Uterus (tissue), 4 donors: ENCODE data around the gene ALX1. TPM values are rescaled to one million over a fixed set of nuclear protein-coding genes. Genes with fewer than 3 reads are reported as not detected.
A peak's percentile ranks its signal among the peaks of the same experiment; 100 is the strongest.

Experiments
- DNase-seq, 2 donors: peaks; one replicate each; pipeline ENCODE4 v3.0.0-alpha.2; 2019 to 2020
- H3K27ac ChIP-seq, 2 donors: fragments of 200-600 bp; sonication (generic); 1 replicate in 1 of 2; 2 replicates in 1 of 2; pipeline ENCODE4 v1.5.1; 2016 to 2018
- H3K27me3 ChIP-seq, 2 donors: fragments of 200-600 bp; sonication (generic); one replicate each; pipeline ENCODE4 v1.5.1; 2018 to 2019; ENCODE audit warnings: control low read depth in 1 of 2
- H3K36me3 ChIP-seq, 2 donors: fragments of 200-600 bp; sonication (generic); one replicate each; pipeline ENCODE4 v1.5.1; 2019; ENCODE audit warnings: control low read depth in 1 of 2
- H3K4me1 ChIP-seq, 2 donors: fragments of 200-600 bp; sonication (generic); one replicate each; pipeline ENCODE4 v1.5.1; 2018 to 2019; ENCODE audit warnings: control low read depth in 1 of 2
- H3K4me3 ChIP-seq, 2 donors: fragments of 200-600 bp; sonication (generic); 1 replicate in 1 of 2; 2 replicates in 1 of 2; pipeline ENCODE4 v1.5.1; 2018 to 2019; ENCODE audit warnings: mild to moderate bottlenecking in 1 of 2
- H3K9me3 ChIP-seq, 2 donors: fragments of 200-600 bp; sonication (generic); one replicate each; pipeline ENCODE4 v1.5.1; 2019; ENCODE audit warnings: control low read depth in 1 of 2
- POLR2A ChIP-seq, 2 donors: fragments of 450-650 bp; IDR thresholded peaks; one replicate each; pipeline ENCODE4 v1.6.1; 2016; ENCODE audit warnings: antibody characterized with exemption in 2 of 2, mild to moderate bottlenecking in 1 of 2, moderate library complexity in 1 of 2
- intact Hi-C: fragments of 100-400 bp; cut with DNase I; formaldehyde crosslinking; loops from one replicate; pipeline ENCODE4 v1.15.1; 2023; ENCODE audit warnings: low total_unique reads
- total RNA-seq, 4 donors: library from RNA; depleted of rRNA in 3 of 4; stranded (reverse); fragments of >200 nt in 3 of 4; gene quantifications; one replicate each; pipeline versions ENCODE4 v1.1.0 to v1.2.4, GENCODE V29; 2014 to 2023
- TF ChIP-seq, protein P1 (sequence below), 4 experiments: fragments of 200-600 bp in 2 of 4; fragments of 450-650 bp in 2 of 4; sonication (generic) in 2 of 4; IDR thresholded peaks; one replicate each; pipeline ENCODE4 v1.5.1; 2016 to 2019; ENCODE audit warnings: antibody characterized with exemption in 4 of 4, mild to moderate bottlenecking in 2 of 4, moderate library complexity in 1 of 4
- donor health status: DM: yes; HTN: yes; CAD: no.

The ALX1 gene
- total RNA-seq, 4 donors from 2014 or later, result 0.61 to 4.2 TPM; not detected in 2

DNA sequence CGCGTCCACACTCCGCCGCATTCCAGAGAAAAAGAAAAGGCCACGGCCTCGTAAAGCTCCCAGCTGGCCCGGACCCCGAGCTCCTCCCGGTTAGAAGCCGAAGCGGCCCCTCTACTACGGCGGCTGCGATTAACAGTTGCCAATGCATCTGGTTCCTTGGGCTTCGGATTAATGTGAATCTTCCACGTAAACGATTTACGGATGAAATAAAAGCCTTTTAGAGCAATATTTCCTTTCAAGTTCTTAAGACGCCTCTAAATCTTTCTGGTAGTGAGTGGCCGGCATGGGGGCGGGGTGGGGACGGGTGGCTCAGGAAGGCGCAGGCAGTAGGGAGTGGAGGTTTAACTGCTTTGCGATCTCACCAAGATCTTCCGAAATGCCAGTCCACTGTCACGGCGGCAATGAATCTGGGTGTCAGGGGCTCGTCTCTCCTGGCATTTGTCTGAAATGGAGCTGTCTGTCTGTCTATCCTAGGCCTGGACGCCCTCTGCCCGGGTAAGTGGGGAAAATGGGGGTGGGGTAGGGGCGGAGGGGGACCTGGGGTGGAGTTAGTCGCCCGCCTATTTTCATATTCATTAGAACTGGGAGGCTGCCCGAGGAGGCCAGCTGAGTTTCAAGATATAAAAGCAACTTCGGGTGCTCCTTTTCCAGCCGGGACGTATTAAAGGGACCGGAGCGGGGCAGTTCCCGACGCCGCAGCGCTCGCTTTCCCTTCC lies 413 bp upstream of the ALX1 start:
- Histone ChIP-seq H3K36me3 (no peaks in the 10 kb centered on the region), H3K9me3 (no peaks in the 10 kb centered on the region), H3K4me1 (no peaks in the 10 kb centered on the region), H3K27ac (peak overlapping the region; percentile 28 to 45), H3K27me3 (peaks cover 7 to 46% of the 10 kb centered on the region in 2 donors), H3K4me3 (peak overlapping the region; percentile 22 to 35)
- intact Hi-C loops, result no loop called here
- TF ChIP-seq POLR2A (IDR thresholded peaks at IDR 0.05), result no peak
- TF ChIP-seq, protein P1, sequence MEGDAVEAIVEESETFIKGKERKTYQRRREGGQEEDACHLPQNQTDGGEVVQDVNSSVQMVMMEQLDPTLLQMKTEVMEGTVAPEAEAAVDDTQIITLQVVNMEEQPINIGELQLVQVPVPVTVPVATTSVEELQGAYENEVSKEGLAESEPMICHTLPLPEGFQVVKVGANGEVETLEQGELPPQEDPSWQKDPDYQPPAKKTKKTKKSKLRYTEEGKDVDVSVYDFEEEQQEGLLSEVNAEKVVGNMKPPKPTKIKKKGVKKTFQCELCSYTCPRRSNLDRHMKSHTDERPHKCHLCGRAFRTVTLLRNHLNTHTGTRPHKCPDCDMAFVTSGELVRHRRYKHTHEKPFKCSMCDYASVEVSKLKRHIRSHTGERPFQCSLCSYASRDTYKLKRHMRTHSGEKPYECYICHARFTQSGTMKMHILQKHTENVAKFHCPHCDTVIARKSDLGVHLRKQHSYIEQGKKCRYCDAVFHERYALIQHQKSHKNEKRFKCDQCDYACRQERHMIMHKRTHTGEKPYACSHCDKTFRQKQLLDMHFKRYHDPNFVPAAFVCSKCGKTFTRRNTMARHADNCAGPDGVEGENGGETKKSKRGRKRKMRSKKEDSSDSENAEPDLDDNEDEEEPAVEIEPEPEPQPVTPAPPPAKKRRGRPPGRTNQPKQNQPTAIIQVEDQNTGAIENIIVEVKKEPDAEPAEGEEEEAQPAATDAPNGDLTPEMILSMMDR (IDR thresholded peaks at IDR 0.05), result no peak
- DNase-seq, result peak in 1 of 2 donors; percentile 14

DNA sequence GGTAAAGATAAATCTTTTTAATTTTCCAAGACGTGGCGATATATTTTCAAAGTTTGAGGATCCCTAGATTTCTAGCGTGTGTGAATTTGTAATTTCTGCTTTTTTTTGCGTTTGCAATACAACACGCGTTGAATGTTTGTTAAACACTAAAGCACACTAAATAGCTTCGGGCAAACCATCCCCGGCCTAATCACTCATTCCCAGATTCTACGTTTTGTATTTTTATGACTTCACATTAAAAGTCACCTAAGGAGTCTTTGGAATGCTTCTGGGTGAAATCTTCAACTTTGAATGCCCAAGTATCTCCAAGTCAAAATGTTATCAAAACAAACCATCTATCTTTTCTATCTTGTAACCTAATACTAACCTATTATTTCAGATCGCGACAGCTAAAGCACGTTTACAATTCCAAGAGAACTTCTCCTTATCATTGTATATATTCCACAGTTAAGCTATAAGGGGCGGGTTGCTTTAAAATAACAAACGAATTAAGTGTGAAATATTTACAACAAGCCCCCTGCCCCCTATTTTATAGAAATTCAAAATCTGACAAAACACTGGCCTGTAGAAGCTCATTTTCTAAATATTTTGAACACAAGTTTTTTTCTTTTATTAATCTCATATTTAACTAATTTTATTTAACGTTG lies 1.1 kb downstream of the ALX1 start:
- peak overlapping the region; percentile 35 to 45 for H3K27ac ChIP-seq
- H3K27me3 ChIP-seq, result peaks cover 7 to 48% of the 10 kb centered on the region in 2 donors
- intact Hi-C loops, result no loop called here
- peak overlapping the region; percentile 22 to 35 for H3K4me3 ChIP-seq
- no peaks in the 10 kb centered on the region for H3K9me3 ChIP-seq
- TF ChIP-seq POLR2A (IDR thresholded peaks at IDR 0.05), result no peak
- TF ChIP-seq, protein P1 (IDR thresholded peaks at IDR 0.05), result no peak
- H3K36me3 ChIP-seq, result no peaks in the 10 kb centered on the region
- H3K4me1 ChIP-seq, result no peaks in the 10 kb centered on the region
- no peak for DNase-seq

DNA sequence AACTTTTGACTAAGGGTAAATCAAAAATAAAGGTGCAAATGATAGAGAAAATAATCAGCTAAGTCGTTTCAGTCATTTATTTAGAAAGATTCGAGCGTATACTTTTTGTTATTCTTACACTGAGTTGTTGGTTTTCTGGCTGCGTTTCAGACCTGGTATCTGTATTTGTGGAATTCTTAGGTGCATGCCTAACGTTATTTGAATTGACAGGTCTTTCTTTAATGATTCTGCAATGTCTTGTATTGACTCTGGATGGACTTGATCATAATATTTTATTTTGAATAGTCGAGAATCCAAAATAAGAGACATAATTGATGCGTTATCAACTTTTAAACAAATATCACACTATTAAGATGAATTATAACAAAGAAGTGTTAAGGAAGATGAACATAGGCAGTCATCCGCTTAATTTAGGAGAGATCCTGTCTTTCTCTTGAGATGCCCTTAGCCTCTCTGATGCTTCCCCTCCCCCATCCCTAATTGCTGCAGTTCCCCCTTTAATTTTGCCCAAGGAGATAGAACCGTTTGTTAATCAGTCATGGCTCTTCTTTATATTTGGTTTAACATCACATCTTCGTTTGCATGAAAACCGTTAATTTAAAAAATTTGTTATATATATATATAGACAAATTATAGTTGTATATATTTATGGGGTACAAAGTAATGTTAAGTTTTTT lies 1.8 kb downstream of the ALX1 start:
- Histone ChIP-seq H3K36me3 (no peaks in the 10 kb centered on the region), H3K9me3 (no peaks in the 10 kb centered on the region), H3K27ac (no peak overlapping the region), H3K27me3 (peaks cover 10 to 48% of the 10 kb centered on the region in 2 donors), H3K4me1 (no peaks in the 10 kb centered on the region), H3K4me3 (no peak overlapping the region)
- TF ChIP-seq, protein P1 (IDR thresholded peaks at IDR 0.05), result no peak
- TF ChIP-seq POLR2A (IDR thresholded peaks at IDR 0.05), result no peak
- DNase-seq, result no peak
- intact Hi-C loops, result no loop called here

DNA sequence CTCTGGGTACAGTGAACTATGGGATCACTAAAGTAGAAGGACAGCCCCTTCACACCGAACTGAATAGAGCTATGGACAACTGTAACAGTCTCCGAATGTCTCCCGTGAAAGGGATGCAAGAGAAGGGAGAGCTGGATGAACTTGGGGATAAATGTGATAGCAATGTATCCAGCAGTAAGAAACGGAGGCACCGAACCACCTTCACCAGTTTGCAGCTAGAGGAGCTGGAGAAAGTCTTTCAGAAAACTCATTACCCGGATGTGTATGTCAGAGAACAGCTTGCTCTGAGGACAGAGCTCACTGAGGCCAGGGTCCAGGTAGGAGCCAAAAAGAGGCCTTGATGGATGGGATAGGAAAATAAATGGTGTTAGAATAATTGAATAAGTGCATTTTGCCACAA lies 3.5 kb downstream of the ALX1 start:
- Histone ChIP-seq H3K4me1 (no peaks in the 10 kb centered on the region), H3K4me3 (no peak overlapping the region), H3K27ac (no peak overlapping the region), H3K9me3 (no peaks in the 10 kb centered on the region), H3K36me3 (no peaks in the 10 kb centered on the region), H3K27me3 (peaks cover 11 to 44% of the 10 kb centered on the region in 2 donors)
- TF ChIP-seq, protein P1 (IDR thresholded peaks at IDR 0.05), result no peak
- no peak for TF ChIP-seq POLR2A (IDR thresholded peaks at IDR 0.05)
- intact Hi-C loops, result no loop called here
- DNase-seq, result no peak

DNA sequence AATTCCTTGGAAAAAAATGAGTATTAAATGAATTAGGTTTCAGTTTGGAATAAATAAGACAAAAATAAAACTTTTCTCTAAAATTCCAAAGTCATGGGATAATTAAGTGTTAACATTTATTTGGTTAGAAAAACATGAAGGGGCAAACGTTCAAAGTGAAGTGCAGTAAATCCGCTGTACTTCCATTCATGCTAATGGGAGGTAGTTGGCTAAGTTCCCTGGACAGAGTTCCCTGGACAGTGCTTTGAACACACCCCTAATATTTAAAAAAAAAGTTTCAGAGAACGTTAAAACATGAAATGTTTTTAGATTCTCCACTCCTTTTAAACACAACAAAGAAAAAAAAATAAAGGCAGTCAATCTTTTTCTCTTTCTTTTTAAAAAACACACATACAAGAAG lies 16.3 kb downstream of the ALX1 start:
- H3K4me1 ChIP-seq, result no peaks in the 10 kb centered on the region
- no peak for TF ChIP-seq POLR2A (IDR thresholded peaks at IDR 0.05)
- TF ChIP-seq, protein P1 (IDR thresholded peaks at IDR 0.05), result no peak
- no peaks in the 10 kb centered on the region for H3K36me3 ChIP-seq
- no peak overlapping the region for H3K4me3 ChIP-seq
- H3K9me3 ChIP-seq, result no peaks in the 10 kb centered on the region
- H3K27ac ChIP-seq, result no peak overlapping the region
- no peak for DNase-seq
- H3K27me3 ChIP-seq, result peaks cover 0 to 15% of the 10 kb centered on the region in 2 donors
- intact Hi-C loops, result no loop called here
